Astrocyte (in vitro differentiated cells and primary cell): ENCODE data around the gene DUSP28. TPM values are rescaled to one million over a fixed set of nuclear protein-coding genes. Genes with fewer than 3 reads are reported as not detected.

Experiments used
- DNase-seq: peaks from one replicate; pipeline ENCODE4 v3.0.0-alpha.2; 2010; ENCODE audit warnings: low read depth
- FAIRE-seq: peaks from 2 replicates; lab custom pipeline; 2011; peaks lifted over from hg19 to GRCh38; lab: Jason Lieb, UNC
- H2AFZ ChIP-seq: 2 replicates; pipeline ENCODE4 v1.6.0; 2012; ENCODE audit warnings: low read depth, low read length, inconsistent platforms
- H3K27ac ChIP-seq: 2 replicates; pipeline ENCODE4 v1.5.1; 2011; ENCODE audit warnings: low read depth, low read length, inconsistent platforms
- H3K27me3 ChIP-seq: 2 replicates; pipeline ENCODE4 v1.6.0; 2011; ENCODE audit warnings: low read length, inconsistent platforms; ENCODE audit not compliant: insufficient read depth
- H3K36me3 ChIP-seq: 2 replicates; pipeline ENCODE4 v1.5.1; 2011; ENCODE audit warnings: low read length, inconsistent platforms; ENCODE audit not compliant: insufficient read depth
- H3K4me1 ChIP-seq: 2 replicates; pipeline ENCODE4 v1.5.1; 2011; ENCODE audit warnings: low read length, inconsistent platforms; ENCODE audit not compliant: insufficient read depth
- H3K4me2 ChIP-seq: 2 replicates; pipeline ENCODE4 v1.6.0; 2012; ENCODE audit warnings: low read length, inconsistent platforms
- H3K4me3 ChIP-seq: 2 replicates; pipeline ENCODE4 v1.5.1; 2011; ENCODE audit warnings: low read depth, mild to moderate bottlenecking, low read length, inconsistent platforms; ENCODE audit not compliant: insufficient read depth
- H3K79me2 ChIP-seq: 2 replicates; pipeline ENCODE4 v1.6.0; 2012; ENCODE audit warnings: mild to moderate bottlenecking, low read length, inconsistent platforms; ENCODE audit not compliant: insufficient read depth
- H3K9ac ChIP-seq: 2 replicates; pipeline ENCODE4 v1.6.0; 2012; ENCODE audit warnings: mild to moderate bottlenecking, low read length, inconsistent platforms
- H3K9me3 ChIP-seq: 2 replicates; pipeline ENCODE4 v1.5.1; 2012; ENCODE audit warnings: low read depth, mild to moderate bottlenecking, low read length, inconsistent platforms; ENCODE audit not compliant: insufficient read depth
- H4K20me1 ChIP-seq: 2 replicates; pipeline ENCODE4 v1.6.0; 2012; ENCODE audit warnings: low read length, inconsistent platforms; ENCODE audit not compliant: insufficient read depth
- H3K27ac Mint-ChIP-seq: one replicate; pipeline ENCODE4 v1.8.0; 2021; ENCODE audit warnings: mild to moderate bottlenecking, mixed read lengths; ENCODE audit not compliant: unreplicated experiment
- H3K27me3 Mint-ChIP-seq: one replicate; pipeline ENCODE4 v1.8.0; 2021; ENCODE audit warnings: low read depth, mixed read lengths; ENCODE audit not compliant: unreplicated experiment
- H3K36me3 Mint-ChIP-seq: one replicate; pipeline ENCODE4 v1.8.0; 2021; ENCODE audit warnings: low read depth, mixed read lengths; ENCODE audit not compliant: unreplicated experiment
- H3K4me1 Mint-ChIP-seq: one replicate; pipeline ENCODE4 v1.8.0; 2021; ENCODE audit warnings: low read depth, mixed read lengths; ENCODE audit not compliant: unreplicated experiment
- H3K4me3 Mint-ChIP-seq: one replicate; pipeline ENCODE4 v1.8.0; 2021; ENCODE audit warnings: mild to moderate bottlenecking, moderate library complexity, mixed read lengths; ENCODE audit not compliant: unreplicated experiment
- H3K9me3 Mint-ChIP-seq: one replicate; pipeline ENCODE4 v1.8.0; 2021; ENCODE audit warnings: mild to moderate bottlenecking, mixed read lengths; ENCODE audit not compliant: unreplicated experiment
- CTCF ChIP-seq: IDR thresholded peaks from 2 replicates; pipeline ENCODE4 v1.5.1; 2011; ENCODE audit warnings: low read depth, mild to moderate bottlenecking, inconsistent platforms, low read length, moderate library complexity; ENCODE audit not compliant: insufficient read depth
- EZH2 ChIP-seq: IDR thresholded peaks from 2 replicates; pipeline ENCODE4 v1.6.1; 2012; ENCODE audit warnings: mild to moderate bottlenecking, low read length, inconsistent platforms; ENCODE audit not compliant: insufficient read depth
- total RNA-seq: library from RNA; stranded (reverse); gene quantifications from 2 replicates; pipeline ENCODE4 v1.2.1, GENCODE V29; 2021

The DUSP28 gene
- total RNA-seq, 1 donor from 2014 or later = 4.1 TPM

DNA sequence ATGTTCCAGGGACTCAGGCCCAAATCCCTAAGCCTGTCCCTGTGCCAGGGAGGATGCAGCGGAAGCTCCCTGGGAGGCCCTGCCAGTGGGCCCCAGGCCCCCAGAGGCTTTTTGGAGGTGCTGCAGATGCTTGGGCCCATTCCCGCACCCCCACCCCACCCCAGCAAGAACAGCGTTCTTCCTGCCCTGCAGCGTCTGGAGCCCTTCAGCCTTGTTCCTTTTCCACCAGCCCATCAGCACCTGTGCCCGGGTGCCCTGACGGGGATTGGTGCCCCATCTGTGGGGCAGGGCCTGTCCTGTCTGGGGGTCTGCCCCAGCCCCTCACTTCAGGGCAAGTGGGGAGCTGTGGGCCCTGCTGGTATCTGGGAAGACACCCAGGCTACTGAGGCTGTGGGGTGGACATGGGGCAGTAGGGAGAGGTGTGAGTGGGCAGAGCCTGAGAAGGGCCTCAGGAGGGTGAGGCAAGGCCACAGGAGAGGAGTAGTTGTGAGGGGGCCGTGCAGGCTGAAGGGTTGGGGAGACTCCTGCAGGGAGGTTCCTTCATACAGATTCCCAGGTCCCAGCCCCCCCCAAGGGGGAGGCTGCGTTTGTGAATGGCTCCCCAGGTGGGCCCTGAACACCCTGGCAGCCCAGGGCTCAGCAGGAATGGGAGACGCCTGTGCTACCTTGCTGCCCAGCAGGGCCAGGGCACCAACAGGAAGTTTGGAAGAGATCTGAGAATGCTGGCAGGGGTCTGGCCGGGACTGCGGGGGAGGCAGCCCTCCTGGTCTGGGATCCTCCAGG lies 10.6 kb downstream of the DUSP28 start:
- Histone ChIP-seq H3K36me3 (no peaks in the 10 kb centered on the region), H4K20me1 (peaks cover 25% of the 10 kb centered on the region), H3K4me2 (no peak overlapping the region), H3K4me3 (no peak overlapping the region), H3K4me1 (peaks cover 21% of the 10 kb centered on the region), H3K27ac (no peak overlapping the region), H3K27me3 (no peaks in the 10 kb centered on the region), H3K9me3 (no peaks in the 10 kb centered on the region), H3K79me2 (peaks cover 7% of the 10 kb centered on the region), H2AFZ (no peak overlapping the region), H3K9ac (no peak overlapping the region)
- no peaks in the 10 kb centered on the region for H3K9me3 Mint-ChIP-seq
- TF ChIP-seq CTCF (no peak), EZH2 (no peak)
- no peaks in the 10 kb centered on the region for H3K27me3 Mint-ChIP-seq
- peaks cover 9% of the 10 kb centered on the region for H3K4me1 Mint-ChIP-seq
- no peak overlapping the region for H3K27ac Mint-ChIP-seq
- no peaks in the 10 kb centered on the region for H3K36me3 Mint-ChIP-seq
- FAIRE-seq (no peak), DNase-seq (no peak)
- no peak overlapping the region for H3K4me3 Mint-ChIP-seq

DNA sequence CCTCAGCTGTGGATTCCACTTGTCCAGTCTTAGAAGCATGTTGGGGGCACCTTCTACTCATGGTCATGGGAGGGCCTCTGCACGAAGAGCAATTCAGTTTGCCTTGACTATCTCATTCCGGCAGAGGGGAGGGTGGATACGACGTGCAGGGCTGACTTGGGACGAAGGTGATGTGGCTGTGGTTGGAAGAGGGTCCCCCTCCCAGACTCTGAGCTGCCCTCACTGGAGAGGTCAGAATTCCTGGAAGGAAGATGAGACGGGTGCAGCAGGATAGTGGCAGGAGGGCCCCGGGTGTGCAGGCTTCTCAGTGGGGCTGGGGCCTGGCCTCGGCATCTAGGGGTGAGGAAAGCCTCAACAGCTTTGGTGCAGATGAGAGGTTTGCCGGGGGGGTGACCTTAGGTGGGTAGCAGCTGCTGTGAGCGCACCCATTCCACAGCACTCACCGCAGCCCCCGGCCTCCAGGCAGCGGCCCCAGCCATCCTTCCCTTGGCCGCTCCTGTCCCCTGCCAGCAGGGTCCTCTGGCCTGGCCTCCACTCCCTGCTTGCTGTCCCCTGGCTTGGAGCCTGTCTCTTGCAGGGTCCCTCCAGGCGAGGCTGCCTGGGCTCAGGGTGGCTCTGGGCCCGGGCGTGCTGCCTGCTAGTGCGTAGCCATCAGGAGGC lies 11.3 kb downstream of the DUSP28 start:
- no peak overlapping the region for H3K27ac ChIP-seq
- no peaks in the 10 kb centered on the region for H3K9me3 Mint-ChIP-seq

More for the DNA sequence above, 11.3 kb downstream of the DUSP28 start:
- Mint-ChIP-seq H3K36me3 (no peaks in the 10 kb centered on the region), H3K4me3 (no peak overlapping the region), H3K27ac (no peak overlapping the region), H3K4me1 (peaks cover 4% of the 10 kb centered on the region), H3K27me3 (no peaks in the 10 kb centered on the region)
- peaks cover 25% of the 10 kb centered on the region for H4K20me1 ChIP-seq
- H3K9ac ChIP-seq = no peak overlapping the region
- H2AFZ ChIP-seq = no peak overlapping the region
- FAIRE-seq = no peak
- no peaks in the 10 kb centered on the region for H3K9me3 ChIP-seq
- H3K27me3 ChIP-seq = no peaks in the 10 kb centered on the region
- peaks cover 15% of the 10 kb centered on the region for H3K4me1 ChIP-seq
- no peak for DNase-seq
- H3K4me3 ChIP-seq = no peak overlapping the region
- H3K4me2 ChIP-seq = no peak overlapping the region
- no peaks in the 10 kb centered on the region for H3K36me3 ChIP-seq
- H3K79me2 ChIP-seq = peaks cover 7% of the 10 kb centered on the region
- TF ChIP-seq CTCF = no peak
- no peak for TF ChIP-seq EZH2
